K562 (cell line): ENCODE measurements around the gene CD302. TPM values are rescaled to one million over a fixed set of nuclear protein-coding genes. Genes with fewer than 3 reads are reported as not detected.

Experiments used
- CREB3L1 ChIP-seq: fragments of 450-650 bp; IDR thresholded peaks from 2 replicates; pipeline ENCODE4 v1.6.1; 2014; ENCODE audit warnings: low read depth, mild to moderate bottlenecking, moderate library complexity, borderline replicate concordance
- HDAC6 ChIP-seq: IDR thresholded peaks from 2 replicates; pipeline ENCODE4 v1.6.1; 2012; ENCODE audit warnings: low read depth, mild to moderate bottlenecking, control low read depth, inconsistent platforms, low read length, moderate library complexity
- KLF6 ChIP-seq: fragments of 250-450 bp; sonication (Bioruptor Pico); IDR thresholded peaks from 2 replicates; pipeline ENCODE4 v1.4.0; 2020; ENCODE audit warnings: mild to moderate bottlenecking, moderate library complexity, borderline replicate concordance
- NFYB ChIP-seq: IDR thresholded peaks from 2 replicates; pipeline ENCODE4 v1.6.1; 2011; ENCODE audit warnings: mild to moderate bottlenecking, moderate library complexity; ENCODE audit not compliant: insufficient read length; ENCODE audit errors: extremely low read depth
- PATZ1 ChIP-seq: fragments of 250-450 bp; sonication (Bioruptor Pico); IDR thresholded peaks from 2 replicates; pipeline ENCODE4 v1.5.0; 2020; ENCODE audit warnings: mild to moderate bottlenecking, borderline replicate concordance
- SRF ChIP-seq, 2 experiments: fragments of 250-450, 450-650 bp in 1 of 2; sonication (Bioruptor Pico) in 1 of 2; sonication (generic) in 1 of 2; formaldehyde crosslinking; IDR thresholded peaks; 2 replicates each; pipeline versions ENCODE4 v1.5.0 to v1.5.1; 2020 to 2022; ENCODE audit warnings: mild to moderate bottlenecking in 1 of 2, missing genetic modification reagents in 1 of 2
- TEAD1 ChIP-seq, 2 experiments: fragments of 450-650 bp in 1 of 2; sonication (generic) in 1 of 2; formaldehyde crosslinking; IDR thresholded peaks; 2 replicates each; pipeline versions ENCODE4 v1.4.0 to v1.8.0; 2020 to 2022; ENCODE audit warnings: mild to moderate bottlenecking in 2 of 2, missing genetic modification reagents in 1 of 2
- WHSC1 ChIP-seq: IDR thresholded peaks from one replicate; pipeline ENCODE4 v1.6.1; 2012; ENCODE audit warnings: low read length, control low read depth, inconsistent platforms
- ZBTB17 ChIP-seq: fragments of 450-650 bp; formaldehyde crosslinking; IDR thresholded peaks from 2 replicates; pipeline ENCODE4 v1.4.0; 2020; ENCODE audit warnings: mild to moderate bottlenecking
- ZNF134 ChIP-seq: fragments of 250-450 bp; sonication (Bioruptor Pico); conservative IDR thresholded peaks from 2 replicates; pipeline ENCODE4 v1.4.0; 2020
- ZNF143 ChIP-seq: sonication (generic); formaldehyde crosslinking; IDR thresholded peaks from 2 replicates; pipeline ENCODE4 v1.9.0; 2022; ENCODE audit warnings: mild to moderate bottlenecking, missing genetic modification reagents
- polyA plus RNA-seq, 8 experiments: library from polyadenylated mRNA; depleted of rRNA in 4 of 8; stranded (reverse) in 5 of 8; unstranded in 3 of 8; fragments of >200 nt; fragmentation: Nextera tagmentation in 2 of 8; fragmentation: Illumina TruSeq in 1 of 8; extraction: Ambion mirVana in 2 of 8; extraction: Trizol in 1 of 8; gene quantifications; 2 replicates each; pipeline versions ENCODE4 v1.2.1 to v1.2.3, GENCODE V29; 2011 to 2014; ENCODE audit warnings: inconsistent platforms in 1 of 8, missing spikeins in 1 of 8
- total RNA-seq, 7 experiments: library from RNA; depleted of rRNA in 6 of 7; stranded (reverse); fragments of >200 nt in 6 of 7; fragmentation: Illumina TruSeq in 2 of 7; extraction: Trizol in 2 of 7; gene quantifications; 2 replicates each; pipeline versions ENCODE4 v1.2.1 to v1.2.3, GENCODE V29; 2011 to 2021; ENCODE audit warnings: low replicate concordance in 1 of 7

The CD302 gene
- total and polyA plus RNA-seq, 9 of the 15 experiments (the other 6 are each of a cell fraction or from before 2014, with no cell fraction given) = 0.03 to 0.07 (median 0.04) TPM; not detected in 5

DNA sequence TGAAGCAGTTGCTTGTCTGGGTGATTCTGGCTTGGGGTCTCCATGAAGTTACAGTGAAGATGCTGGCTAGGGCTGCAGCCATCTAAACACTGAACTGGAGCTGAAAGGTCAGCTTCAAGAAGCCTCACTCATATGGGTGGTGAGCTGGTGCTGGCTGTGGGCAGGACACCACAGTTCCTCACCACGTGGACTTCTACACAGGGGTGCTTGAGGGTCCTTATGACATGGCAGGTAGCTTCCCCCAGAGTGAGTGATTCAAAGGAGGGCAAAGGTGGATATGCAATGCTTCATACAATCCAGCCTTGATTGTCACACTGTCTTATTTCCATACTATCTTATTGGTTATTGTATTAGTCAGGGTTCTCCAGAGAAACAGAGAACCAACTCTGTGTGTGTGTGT lies 6.0 kb downstream of the CD302 start (continued):
- TF ChIP-seq PATZ1 (no peak), ZNF143 (no peak), SRF (CRISPR knock-in tag; IDR thresholded peaks at IDR 0.05) (no peak), ZBTB17 (CRISPR knock-in tag) (no peak), TEAD1 (CRISPR knock-in tag; IDR thresholded peaks at IDR 0.05) (no peak), NFYB (no peak), HDAC6 (no peak), CREB3L1 (no peak), KLF6 (CRISPR knock-in tag) (no peak), WHSC1 (no peak), ZNF134 (no peak)
